Endothelial cell of umbilical vein (primary cell): ENCODE data around the gene SLC22A25. TPM values are rescaled to one million over a fixed set of nuclear protein-coding genes. Genes with fewer than 3 reads are reported as not detected.
A peak's percentile ranks its signal among the peaks of the same experiment; 100 is the strongest.

Source experiments
- BruUV-seq: library from RNA; stranded (reverse); fragments of 400-500 nt; replicated peaks from 2 replicates; lab custom pipeline; 2021; lab: Mats Ljungman, UMichigan
- CTCF ChIA-PET: fragments of 300-600, 350-600 bp; sonication (Branson Sonifier 250); formaldehyde crosslinking; loops from one replicate; lab custom pipeline; 2021; ENCODE audit warnings: antibody characterized with exemption, inconsistent platforms; lab: Charles Lee
- POLR2A ChIA-PET: fragments of 300-600, 350-600 bp; sonication (Branson Sonifier 250); formaldehyde crosslinking; loops from one replicate; lab custom pipeline; 2021; ENCODE audit warnings: antibody characterized with exemption, inconsistent platforms; lab: Charles Lee
- DNase-seq: peaks from one replicate; pipeline ENCODE4 v3.0.0-alpha.2; 2011; ENCODE audit warnings: low read depth, low spot score
- FAIRE-seq: peaks from 2 replicates; lab custom pipeline; 2011; peaks lifted over from hg19 to GRCh38; lab: Jason Lieb, UNC
- H2AFZ ChIP-seq: 2 replicates; pipeline ENCODE4 v1.6.0; 2012; ENCODE audit warnings: low read depth, low read length, control low read depth, inconsistent platforms
- H3K27ac ChIP-seq: 2 replicates; pipeline ENCODE4 v1.5.1; 2011; ENCODE audit warnings: low read depth, mild to moderate bottlenecking, control low read depth, low read length, moderate library complexity; ENCODE audit not compliant: insufficient read depth
- H3K27me3 ChIP-seq, 2 experiments: 2 replicates each; pipeline versions ENCODE4 v1.6.0 to v1.6.1; 2011; ENCODE audit warnings: low read length in 2 of 2, mixed read lengths in 1 of 2; ENCODE audit not compliant: control insufficient read depth in 2 of 2, insufficient read depth in 2 of 2
- H3K36me3 ChIP-seq, 2 experiments: 2 replicates in 1 of 2; 3 replicates in 1 of 2; pipeline ENCODE4 v1.5.1; 2011; ENCODE audit warnings: low read length in 2 of 2, mild to moderate bottlenecking in 1 of 2, moderate library complexity in 1 of 2; ENCODE audit not compliant: control insufficient read depth in 2 of 2, insufficient read depth in 2 of 2; ENCODE audit errors: extremely low read depth in 1 of 2
- H3K4me1 ChIP-seq: 3 replicates; pipeline ENCODE4 v1.5.1; 2011; ENCODE audit warnings: mild to moderate bottlenecking, low read length; ENCODE audit not compliant: control insufficient read depth, insufficient read depth; ENCODE audit errors: extremely low read depth
- H3K4me2 ChIP-seq: 2 replicates; pipeline ENCODE4 v1.6.1; 2011; ENCODE audit warnings: low read length, control low read depth, mixed read lengths; ENCODE audit not compliant: insufficient read depth
- H3K4me3 ChIP-seq, 3 experiments: fragments of 200-600 bp in 1 of 3; sonication (generic), shearing (Covaris generic) in 1 of 3; replicated peaks in 1 of 3; 2 replicates each; pipeline ENCODE4 v1.5.1; 2011 to 2016; ENCODE audit warnings: control low read depth in 3 of 3, low read length in 3 of 3, mild to moderate bottlenecking in 2 of 3, inconsistent platforms in 1 of 3, low read depth in 1 of 3, moderate library complexity in 1 of 3; ENCODE audit not compliant: insufficient read depth in 1 of 3
- H3K79me2 ChIP-seq: 2 replicates; pipeline ENCODE4 v1.6.0; 2012; ENCODE audit warnings: low read length, inconsistent platforms; ENCODE audit not compliant: control insufficient read depth, insufficient read depth
- H3K9ac ChIP-seq: replicated peaks from 2 replicates; pipeline ENCODE3; 2011; ENCODE audit warnings: low read length, control low read depth; ENCODE audit not compliant: insufficient read depth; ENCODE audit errors: extremely low read depth
- H3K9me1 ChIP-seq: replicated peaks from 3 replicates; pipeline ENCODE4 v1.6.0; 2011; ENCODE audit warnings: mild to moderate bottlenecking, low read length; ENCODE audit not compliant: control insufficient read depth, insufficient read depth; ENCODE audit errors: extremely low read depth
- H3K9me3 ChIP-seq: replicated peaks from 2 replicates; pipeline ENCODE4 v1.5.1; 2012; ENCODE audit warnings: low read length, inconsistent platforms; ENCODE audit not compliant: control insufficient read depth, insufficient read depth
- H4K20me1 ChIP-seq: replicated peaks from 2 replicates; pipeline ENCODE3; 2011; ENCODE audit warnings: mild to moderate bottlenecking, low read length; ENCODE audit not compliant: control insufficient read depth, insufficient read depth; ENCODE audit errors: extremely low read depth
- CTCF ChIP-seq, 2 donors: IDR thresholded peaks; 1 replicate in 1 of 2; 2 replicates in 1 of 2; pipeline ENCODE4 v1.5.1; 2011; ENCODE audit warnings: low read length in 2 of 2, mild to moderate bottlenecking in 2 of 2, moderate library complexity in 2 of 2, control low read depth in 1 of 2, inconsistent platforms in 1 of 2, low read depth in 1 of 2; ENCODE audit not compliant: insufficient read depth in 1 of 2; ENCODE audit errors: extremely low read depth in 1 of 2
- EZH2 ChIP-seq: IDR thresholded peaks from 2 replicates; pipeline ENCODE4 v1.6.1; 2012; ENCODE audit warnings: borderline replicate concordance, low read depth, mild to moderate bottlenecking, moderate library complexity, low read length, inconsistent platforms; ENCODE audit not compliant: severe bottlenecking
- MAX ChIP-seq: IDR thresholded peaks from 2 replicates; pipeline ENCODE4 v1.6.1; 2011; ENCODE audit not compliant: insufficient read depth, insufficient read length
- POLR2AphosphoS5 ChIP-seq: IDR thresholded peaks from 2 replicates; pipeline ENCODE4 v1.6.1; 2012; ENCODE audit warnings: low read depth, mild to moderate bottlenecking, control low read depth, low read length, moderate library complexity; ENCODE audit not compliant: insufficient read depth
- dilution Hi-C: fragments of 300-500 bp; cut with MboI; formaldehyde crosslinking; loops from one replicate; pipeline ENCODE4 v1.15.0; 2019; ENCODE audit warnings: low sequenced_read_pairs; ENCODE audit not compliant: extremely low pct_ligation_motif_present
- intact Hi-C: fragments of 100-400 bp; cut with micrococcal nuclease; formaldehyde crosslinking; loops from one replicate; pipeline ENCODE4 v1.10.0; 2022
- polyA plus RNA-seq, 4 experiments: library from polyadenylated mRNA; depleted of rRNA in 3 of 4; stranded (reverse) in 3 of 4; unstranded in 1 of 4; fragments of >200 nt; gene quantifications; 2 replicates each; pipeline versions ENCODE4 v1.2.1 to v1.2.3, GENCODE V29; 2011 to 2012; ENCODE audit warnings: missing spikeins in 1 of 4
- total RNA-seq: library from RNA; stranded (reverse); gene quantifications from 2 replicates; pipeline ENCODE4 v1.2.3, GENCODE V29; 2021

Gene SLC22A25
- total and polyA plus RNA-seq, 2 donors (not counting 3 experiments of a cell fraction or from before 2014, with no cell fraction given): not detected

- Histone ChIP-seq H3K9me3 (no peaks in the 10 kb centered on the region), H3K4me3 (no peak overlapping the region), H3K27ac (no peak overlapping the region), H3K79me2 (no peaks in the 10 kb centered on the region), H3K9ac (no peak overlapping the region), H3K9me1 (no peaks in the 10 kb centered on the region), H3K36me3 (no peaks in the 10 kb centered on the region), H4K20me1 (no peaks in the 10 kb centered on the region), H3K4me1 (no peaks in the 10 kb centered on the region), H3K27me3 (peaks cover 0 to 2% of the 10 kb centered on the region in 2 experiments), H3K4me2 (no peak overlapping the region), H2AFZ (no peak overlapping the region)
- dilution Hi-C loops (no loop called here), intact Hi-C loops (loop anchor here (1.0 to 10.0 kb wide), 6 partner anchors 65 to 422 kb away; no protein-coding TSS in a partner anchor)
- POLR2A ChIA-PET: no interaction called here
- BruUV-seq: no TSS peak
- CTCF ChIA-PET: interaction anchor here (0.7 to 4.0 kb wide), 16 partner anchors 10 to 307 kb away, joined by 3 to 82 read pairs (median 4); no protein-coding TSS in a partner anchor
- TF ChIP-seq EZH2 (no peak), CTCF (IDR thresholded peaks at IDR 0.05; ENCODE audit: extremely low read depth in 1 of 2, insufficient read depth in 1 of 2, low read depth in 1 of 2, low read length in 2 of 2) (peak; percentile 34 to 36), POLR2AphosphoS5 (no peak), MAX (no peak)
- peak; percentile 14 for DNase-seq
- FAIRE-seq: peak; percentile 33
Measured at GRCh38 chr11:63212742-63213141, 30.7 kb downstream of the SLC22A25 start.
